Tibial nerve (tissue), 4 donors: ENCODE data around the gene LPIN1. TPM values are rescaled to one million over a fixed set of nuclear protein-coding genes. Genes with fewer than 3 reads are reported as not detected.

Source experiments
- DNase-seq, 2 donors: peaks; one replicate each; pipeline ENCODE4 v3.0.0-alpha.2; 2019; ENCODE audit warnings: low spot score in 2 of 2
- H3K27ac ChIP-seq, 4 donors: fragments of 200-600 bp; sonication (generic) in 3 of 4; one replicate each; pipeline ENCODE4 v1.5.1; 2017 to 2019; ENCODE audit warnings: mild to moderate bottlenecking in 1 of 4
- H3K27me3 ChIP-seq, 2 donors: fragments of 200-600 bp; sonication (generic) in 1 of 2; one replicate each; pipeline versions ENCODE4 v1.5.1 to v1.6.0; 2017 to 2019
- H3K36me3 ChIP-seq, 3 donors: fragments of 200-600 bp; sonication (generic); one replicate each; pipeline ENCODE4 v1.5.1; 2018 to 2019
- H3K4me1 ChIP-seq, 4 donors: fragments of 200-600 bp; sonication (generic) in 3 of 4; one replicate each; pipeline ENCODE4 v1.5.1; 2017 to 2019
- H3K4me3 ChIP-seq, 4 donors: fragments of 200-600 bp; sonication (generic) in 3 of 4; one replicate each; pipeline ENCODE4 v1.5.1; 2017 to 2019; ENCODE audit warnings: mild to moderate bottlenecking in 1 of 4, moderate library complexity in 1 of 4
- H3K9me3 ChIP-seq, 4 donors: fragments of 200-600 bp; sonication (generic) in 3 of 4; one replicate each; pipeline ENCODE4 v1.5.1; 2017 to 2019
- EP300 ChIP-seq, 2 donors: sonication (generic); formaldehyde crosslinking; IDR thresholded peaks; one replicate each; pipeline ENCODE4 v1.6.1; 2017; ENCODE audit warnings: antibody characterized with exemption in 2 of 2, mild to moderate bottlenecking in 1 of 2
- POLR2A ChIP-seq, 2 donors: fragments of 450-650 bp; IDR thresholded peaks; one replicate each; pipeline ENCODE4 v1.6.1; 2017; ENCODE audit warnings: antibody characterized with exemption in 2 of 2, mild to moderate bottlenecking in 2 of 2, moderate library complexity in 2 of 2
- WGBS, 2 donors: methylation state at CpG; one replicate each; pipeline ENCODE4 v1.1.5; 2018; 5-methylcytosine and 5-hydroxymethylcytosine counted together
- total RNA-seq, 4 donors: library from RNA; depleted of rRNA; stranded (reverse); fragments of >200 nt; gene quantifications; one replicate each; pipeline ENCODE4 v1.1.0, GENCODE V29; 2016
- TF ChIP-seq, protein P1 (sequence below), 5 experiments: fragments of 200-600 bp in 3 of 5; fragments of 450-650 bp in 2 of 5; sonication (generic) in 3 of 5; IDR thresholded peaks; one replicate each; pipeline ENCODE4 v1.5.1; 2016 to 2019; ENCODE audit warnings: antibody characterized with exemption in 5 of 5, mild to moderate bottlenecking in 3 of 5, moderate library complexity in 2 of 5

LPIN1 gene
- total RNA-seq, 4 donors from 2014 or later = 170 to 202 (median 172) TPM

- Histone ChIP-seq H3K4me3 (peak overlapping the region; percentile 28 to 86 (median 74)), H3K36me3 (no peaks in the 10 kb centered on the region), H3K4me1 (peaks cover 0 to 78% (median 49%) of the 10 kb centered on the region in 4 donors), H3K27ac (peak overlapping the region; percentile 80 to 97 (median 93)), H3K27me3 (no peaks in the 10 kb centered on the region), H3K9me3 (no peaks in the 10 kb centered on the region)
- WGBS, 2 donors = 49 to 50% methylated on average over 27 of the region's 27 CpGs
- TF ChIP-seq, protein P1, sequence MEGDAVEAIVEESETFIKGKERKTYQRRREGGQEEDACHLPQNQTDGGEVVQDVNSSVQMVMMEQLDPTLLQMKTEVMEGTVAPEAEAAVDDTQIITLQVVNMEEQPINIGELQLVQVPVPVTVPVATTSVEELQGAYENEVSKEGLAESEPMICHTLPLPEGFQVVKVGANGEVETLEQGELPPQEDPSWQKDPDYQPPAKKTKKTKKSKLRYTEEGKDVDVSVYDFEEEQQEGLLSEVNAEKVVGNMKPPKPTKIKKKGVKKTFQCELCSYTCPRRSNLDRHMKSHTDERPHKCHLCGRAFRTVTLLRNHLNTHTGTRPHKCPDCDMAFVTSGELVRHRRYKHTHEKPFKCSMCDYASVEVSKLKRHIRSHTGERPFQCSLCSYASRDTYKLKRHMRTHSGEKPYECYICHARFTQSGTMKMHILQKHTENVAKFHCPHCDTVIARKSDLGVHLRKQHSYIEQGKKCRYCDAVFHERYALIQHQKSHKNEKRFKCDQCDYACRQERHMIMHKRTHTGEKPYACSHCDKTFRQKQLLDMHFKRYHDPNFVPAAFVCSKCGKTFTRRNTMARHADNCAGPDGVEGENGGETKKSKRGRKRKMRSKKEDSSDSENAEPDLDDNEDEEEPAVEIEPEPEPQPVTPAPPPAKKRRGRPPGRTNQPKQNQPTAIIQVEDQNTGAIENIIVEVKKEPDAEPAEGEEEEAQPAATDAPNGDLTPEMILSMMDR (IDR thresholded peaks at IDR 0.05) = no peak
- TF ChIP-seq EP300 (IDR thresholded peaks at IDR 0.05) = no peak
- no peak for TF ChIP-seq POLR2A (IDR thresholded peaks at IDR 0.05)
- DNase-seq = no peak
Observed at GRCh38 chr2:11745613-11746375, 638 bp upstream of the LPIN1 start.

DNA sequence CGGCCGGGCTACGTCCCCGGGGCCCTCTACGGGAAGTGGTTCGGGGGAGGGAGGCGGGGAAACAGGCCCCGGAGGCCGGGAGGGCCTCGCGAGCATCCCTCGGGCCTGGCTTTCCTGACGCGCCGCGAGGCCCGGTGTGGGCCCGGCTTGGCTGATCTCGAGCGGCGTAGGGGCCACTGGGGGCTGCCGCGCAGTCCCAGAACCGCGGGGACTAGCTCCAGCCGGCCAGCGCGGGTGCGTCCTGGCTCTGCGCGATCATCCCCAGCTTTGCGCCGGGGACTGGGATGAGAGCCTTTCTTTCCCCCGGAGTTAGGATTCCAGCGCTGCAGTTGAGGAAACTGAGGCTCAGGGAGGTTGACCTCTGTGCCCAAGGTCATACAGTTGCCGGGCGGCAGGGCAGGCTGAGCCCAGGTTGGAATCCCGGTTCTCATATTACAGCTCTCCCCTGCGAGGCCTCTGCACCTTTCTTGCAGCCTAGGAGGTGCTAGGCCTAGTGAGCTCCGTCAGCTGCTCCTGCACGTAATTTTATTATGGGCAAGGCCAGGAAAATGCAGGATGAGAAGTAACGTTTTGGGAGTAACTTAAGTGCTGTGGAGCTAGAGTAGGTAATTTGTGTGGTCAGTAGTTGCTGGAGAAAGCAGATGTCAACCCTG, 501 bp downstream of the LPIN1 start:
- Histone ChIP-seq H3K4me1 (peaks cover 0 to 88% (median 49%) of the 10 kb centered on the region in 4 donors), H3K4me3 (peak overlapping the region; percentile 66 to 95 (median 84)), H3K27ac (peak overlapping the region; percentile 80 to 97 (median 93)), H3K36me3 (no peaks in the 10 kb centered on the region), H3K9me3 (no peaks in the 10 kb centered on the region), H3K27me3 (no peaks in the 10 kb centered on the region)
- 0% methylated on average over 15 to 27 of the region's 42 CpGs for WGBS, 2 donors
- peak in 1 of 2 donors; percentile 33 for TF ChIP-seq EP300 (IDR thresholded peaks at IDR 0.05)
- no peak for TF ChIP-seq POLR2A (IDR thresholded peaks at IDR 0.05)
- TF ChIP-seq, protein P1 (IDR thresholded peaks at IDR 0.05) = no peak
- DNase-seq = no peak

GRCh38 chr2:11748018-11748860, 1.8 kb downstream of the LPIN1 start:
- H3K4me1 ChIP-seq = peaks cover 0 to 87% (median 54%) of the 10 kb centered on the region in 4 donors
- H3K27ac ChIP-seq = peak overlapping the region; percentile 80 to 97 (median 93)
- 61 to 63% methylated on average over 19 of the region's 19 CpGs for WGBS, 2 donors
- H3K4me3 ChIP-seq = peak overlapping the region; percentile 66 to 95 (median 84)
- TF ChIP-seq, protein P1 (IDR thresholded peaks at IDR 0.05) = no peak
- no peak for TF ChIP-seq POLR2A (IDR thresholded peaks at IDR 0.05)
- DNase-seq = no peak
- H3K36me3 ChIP-seq = no peaks in the 10 kb centered on the region
- H3K9me3 ChIP-seq = no peaks in the 10 kb centered on the region
- no peaks in the 10 kb centered on the region for H3K27me3 ChIP-seq

GRCh38 chr2:11748861-11749645, 2.6 kb downstream of the LPIN1 start:
- no peaks in the 10 kb centered on the region for H3K9me3 ChIP-seq
- no peak for DNase-seq
- H3K27ac ChIP-seq = peak overlapping the region; percentile 80 to 97 (median 93)
- no peaks in the 10 kb centered on the region for H3K36me3 ChIP-seq
- peak overlapping the region; percentile 66 to 95 (median 84) for H3K4me3 ChIP-seq
- WGBS, 2 donors = 59 to 76% methylated on average over 13 of the region's 13 CpGs
- no peaks in the 10 kb centered on the region for H3K27me3 ChIP-seq
- TF ChIP-seq POLR2A (IDR thresholded peaks at IDR 0.05) (no peak), EP300 (IDR thresholded peaks at IDR 0.05) (no peak)
- TF ChIP-seq, protein P1 (IDR thresholded peaks at IDR 0.05) = no peak
- peaks cover 0 to 87% (median 60%) of the 10 kb centered on the region in 4 donors for H3K4me1 ChIP-seq
